Posterior vena cava (tissue), 2 donors: ENCODE results near the gene PPP1R9A. TPM values are rescaled to one million over a fixed set of nuclear protein-coding genes. Genes with fewer than 3 reads are reported as not detected.

Experiments used
- DNase-seq: peaks from one replicate; pipeline ENCODE4 v3.0.0-alpha.2; 2020; ENCODE audit warnings: low spot score
- intact Hi-C, 2 donors: fragments of 100-400 bp; cut with DNase I; formaldehyde crosslinking; loops; one replicate each; pipeline versions ENCODE4 v1.14.1 to v1.14.2; 2022 to 2023
- total RNA-seq, 2 donors: library from RNA; stranded (reverse); fragmentation: NEBNext Ultra II Directional; extraction: Animal tissue kit (Norgen Biotek cat#: 25700); gene quantifications; one replicate each; pipeline ENCODE4 v1.2.1, GENCODE V29; 2021
- donor health status: DM: yes; HTN: yes; CAD: no.
- donor health status: DM: yes; HTN: yes; CAD: no.

Gene PPP1R9A
- total RNA-seq, 2 donors from 2014 or later = 7.3 to 15.5 TPM

DNA sequence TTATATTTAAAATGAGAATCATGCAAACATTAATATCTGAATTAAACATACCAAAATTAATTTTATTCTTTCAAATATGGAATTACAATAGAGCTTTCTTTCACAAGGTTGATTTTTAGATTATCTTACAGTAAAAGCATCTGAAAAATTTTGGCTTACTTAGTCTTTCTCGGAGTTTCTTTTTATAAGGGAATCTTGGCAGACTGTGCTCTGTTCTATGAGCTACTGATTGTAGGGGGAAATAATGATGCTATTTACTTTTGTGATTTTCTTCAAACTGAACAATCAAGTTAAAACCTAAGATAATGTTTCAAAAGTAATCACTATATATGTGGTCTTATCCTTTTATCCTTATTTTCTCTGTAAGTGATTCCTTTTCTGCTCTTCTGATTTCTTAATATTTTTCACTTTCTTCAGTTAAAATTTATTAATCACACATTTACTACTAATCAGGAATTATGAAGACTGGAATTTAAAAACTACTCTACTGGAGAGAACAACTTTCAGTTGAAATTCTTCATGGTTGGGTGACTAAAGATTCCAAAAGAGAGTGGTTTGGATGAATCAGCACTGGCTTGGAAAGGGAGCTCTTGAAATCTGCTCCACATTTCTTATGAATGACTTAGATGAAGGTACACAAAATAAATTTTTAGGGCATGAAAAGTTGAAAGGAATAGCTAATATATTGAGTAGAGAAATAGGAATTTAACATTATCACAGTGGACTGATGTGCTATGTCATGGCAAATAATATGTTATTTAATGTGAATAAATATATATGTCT lies 103.9 kb downstream of the PPP1R9A start:
- intact Hi-C loops = no loop called here
- DNase-seq = no peak

- intact Hi-C loops = no loop called here
- no peak for DNase-seq
Measured at GRCh38 chr7:95011995-95012394, 104.6 kb downstream of the PPP1R9A start.

GRCh38 chr7:95018021-95018420 lies 110.6 kb downstream of the PPP1R9A start:
- intact Hi-C loops = no loop called here
- no peak for DNase-seq

DNA sequence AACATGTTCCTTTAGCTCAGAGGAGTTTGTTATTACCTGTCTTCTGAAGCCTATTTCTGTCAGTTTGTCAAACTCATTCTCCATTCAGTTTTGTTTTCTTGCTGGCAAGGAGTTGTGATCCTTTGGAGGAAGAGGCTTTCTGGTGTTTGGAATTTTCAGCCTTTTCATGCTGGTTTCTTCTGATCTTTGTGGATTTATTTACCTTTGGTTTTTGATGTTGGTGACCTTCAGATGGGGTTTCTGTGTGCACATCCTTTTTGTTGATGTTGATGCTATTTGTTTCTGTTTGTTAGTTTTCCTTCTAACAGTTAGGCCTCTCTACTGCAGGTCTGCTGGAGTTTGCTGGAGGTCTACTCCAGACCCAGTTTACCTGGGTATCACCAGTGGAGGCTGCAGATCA lies 118.6 kb downstream of the PPP1R9A start:
- no peak for DNase-seq
- intact Hi-C loops = no loop called here

- DNase-seq = no peak
- intact Hi-C loops = no loop called here
Measured at GRCh38 chr7:95026421-95027072, 119.2 kb downstream of the PPP1R9A start.

GRCh38 chr7:95027234-95027872 lies 120.0 kb downstream of the PPP1R9A start:
- intact Hi-C loops = no loop called here
- DNase-seq = no peak

- intact Hi-C loops = no loop called here
- no peak for DNase-seq
Measured at GRCh38 chr7:95028683-95029082, 121.3 kb downstream of the PPP1R9A start.

DNA sequence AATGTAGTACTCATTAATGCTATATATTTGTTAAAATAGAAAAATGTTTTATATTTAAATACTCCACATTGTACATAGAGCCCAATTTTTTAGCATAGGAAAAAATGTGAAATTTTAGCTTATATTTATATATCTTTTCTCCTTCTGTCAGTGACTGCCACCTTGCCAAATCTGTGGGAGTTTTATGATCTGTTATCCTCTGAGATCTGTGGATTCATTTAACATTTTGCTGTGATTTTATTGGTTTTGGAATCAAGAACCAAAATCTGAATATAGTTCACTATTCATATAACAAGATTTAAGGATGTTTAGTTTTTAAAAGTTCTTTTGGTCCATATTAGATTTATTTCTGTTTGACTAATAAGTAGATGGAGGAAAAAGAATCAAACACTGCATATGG lies 127.9 kb downstream of the PPP1R9A start:
- intact Hi-C loops = no loop called here
- no peak for DNase-seq

DNA sequence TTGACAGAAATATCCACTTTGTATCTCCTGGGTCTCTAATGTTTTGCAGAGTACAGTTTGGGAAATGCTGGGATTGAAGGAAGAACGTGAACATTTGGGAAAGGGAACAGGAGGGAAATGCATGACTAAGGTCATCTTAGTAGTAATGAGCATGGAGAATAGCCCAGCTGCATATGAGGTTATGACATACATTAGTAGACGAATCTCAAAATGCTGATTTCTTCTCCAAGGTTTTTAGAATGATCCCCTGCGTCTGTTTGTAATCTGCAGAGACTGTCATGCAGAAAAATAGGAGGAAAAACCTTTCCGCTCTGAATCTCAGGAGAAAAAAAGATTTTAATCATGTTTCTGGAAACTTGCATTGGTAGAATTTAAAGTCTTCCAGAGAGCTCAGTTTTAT lies 133.6 kb downstream of the PPP1R9A start:
- no peak for DNase-seq
- intact Hi-C loops = no loop called here

GRCh38 chr7:95045236-95045923 lies 138.0 kb downstream of the PPP1R9A start:
- no peak for DNase-seq
- intact Hi-C loops = no loop called here

DNA sequence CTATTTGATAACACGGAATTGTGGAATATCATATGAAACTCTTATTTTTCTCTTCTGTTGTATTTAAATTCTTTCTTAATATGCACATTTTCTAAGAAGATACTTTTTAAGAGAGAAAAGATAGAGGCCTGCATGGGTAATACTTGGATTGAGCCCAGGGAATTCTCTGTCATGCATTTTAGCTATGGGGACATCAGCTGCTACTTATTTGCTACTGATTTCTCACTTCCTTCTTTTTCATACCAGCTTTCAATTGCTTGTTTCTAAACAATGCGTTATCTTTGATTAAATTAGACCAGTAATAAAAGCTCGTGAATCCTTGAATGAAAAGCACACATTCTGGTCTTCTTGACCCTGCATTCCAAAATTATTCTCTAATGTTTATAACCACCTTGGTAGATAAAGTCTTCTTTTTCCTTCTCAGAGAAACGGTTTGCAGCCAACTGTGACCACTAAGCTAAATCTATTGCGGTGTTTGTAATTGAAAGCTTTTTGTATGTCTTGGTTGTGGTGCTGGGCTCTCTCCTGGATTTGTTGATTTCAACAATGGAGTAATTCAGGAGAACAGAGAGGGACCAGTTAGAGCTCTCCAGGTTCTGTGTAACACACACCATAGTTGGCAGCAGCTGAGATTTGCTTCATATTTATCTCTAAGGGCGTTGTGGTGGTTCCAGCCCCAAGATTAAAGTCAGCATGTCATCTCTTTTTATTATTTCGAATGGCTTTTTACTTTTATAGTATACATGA lies 139.3 kb downstream of the PPP1R9A start:
- intact Hi-C loops = no loop called here
- DNase-seq = no peak

DNA sequence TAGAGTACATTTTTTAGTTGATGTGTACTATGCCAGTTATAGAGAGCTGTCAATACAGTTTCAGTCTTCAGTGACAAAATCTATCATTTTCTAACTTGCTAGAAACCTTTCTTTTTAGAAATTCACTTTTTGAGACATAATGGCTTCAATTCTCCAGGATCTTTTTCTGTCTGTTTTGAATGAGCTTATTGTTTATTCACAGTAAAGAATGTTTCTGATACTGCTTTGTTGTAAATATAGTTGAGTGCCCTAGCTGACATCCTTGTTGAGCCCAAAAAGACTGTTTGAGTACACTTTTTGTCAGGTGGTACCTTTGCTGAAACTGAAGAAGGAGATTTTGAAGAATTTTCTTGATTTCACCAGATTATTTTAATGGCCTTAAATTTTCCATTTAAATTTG lies 139.9 kb downstream of the PPP1R9A start:
- intact Hi-C loops = no loop called here
- no peak for DNase-seq

GRCh38 chr7:95052566-95053094 lies 145.2 kb downstream of the PPP1R9A start:
- no peak for DNase-seq
- intact Hi-C loops = no loop called here

DNA sequence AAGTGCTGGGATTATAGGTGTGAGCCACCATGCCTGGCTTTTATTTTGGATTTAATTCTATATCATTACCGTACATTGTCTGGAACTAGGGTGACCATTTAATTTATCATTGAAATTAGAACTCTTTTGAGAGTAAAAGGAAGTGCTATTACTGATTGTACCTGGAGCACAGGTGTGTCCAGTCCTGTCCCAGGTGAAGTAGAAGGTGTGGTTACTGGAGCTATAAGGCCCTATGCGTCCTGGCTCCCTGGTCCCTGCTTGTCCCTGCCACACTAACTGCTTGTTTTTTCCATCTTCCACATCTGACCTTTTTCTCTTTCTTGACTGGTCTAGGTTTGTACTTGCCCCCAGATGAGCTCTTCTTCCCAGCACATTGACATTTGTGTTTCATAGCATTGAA lies 147.0 kb downstream of the PPP1R9A start:
- intact Hi-C loops = no loop called here
- no peak for DNase-seq

GRCh38 chr7:95055295-95055694 lies 147.9 kb downstream of the PPP1R9A start:
- intact Hi-C loops = no loop called here
- DNase-seq = no peak

GRCh38 chr7:95056107-95056739 lies 148.8 kb downstream of the PPP1R9A start:
- no peak for DNase-seq
- intact Hi-C loops = no loop called here

GRCh38 chr7:95056901-95057300 lies 149.5 kb downstream of the PPP1R9A start:
- DNase-seq = no peak
- intact Hi-C loops = no loop called here

- DNase-seq = no peak
- intact Hi-C loops = no loop called here
Measured at GRCh38 chr7:95059842-95060313, 152.5 kb downstream of the PPP1R9A start.

DNA sequence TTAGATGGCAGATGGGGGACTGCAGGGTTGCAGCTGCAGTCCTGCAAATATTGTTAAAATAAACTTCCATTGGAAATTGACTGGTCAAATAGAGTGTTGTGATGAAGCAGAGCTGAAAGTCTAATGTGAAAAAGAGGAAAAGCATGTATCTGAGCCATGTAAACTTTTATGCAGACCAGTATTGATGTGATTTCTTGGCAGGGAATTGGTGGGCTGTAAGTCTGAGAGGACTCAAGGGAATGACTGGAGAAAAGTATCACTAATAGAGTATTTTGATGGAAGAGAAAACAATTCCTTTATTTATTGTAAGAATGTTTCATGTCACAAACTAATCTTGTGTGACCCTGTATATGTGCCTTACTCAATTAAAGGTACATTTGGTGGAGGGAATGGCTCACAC lies 155.5 kb downstream of the PPP1R9A start:
- no peak for DNase-seq
- intact Hi-C loops = no loop called here
